GM06990 (cell line): Measurements from ENCODE around the gene CACNG7.

ENCODE experiments used
- DNase-seq: peaks from one replicate; pipeline ENCODE4 v3.0.0-alpha.2; 2011; ENCODE audit not compliant: insufficient read length; ENCODE audit errors: extremely low read depth
- H3K27me3 ChIP-seq: replicated peaks from 2 replicates; pipeline ENCODE4 v1.6.0; 2011; ENCODE audit warnings: low read length; ENCODE audit not compliant: control insufficient read depth, insufficient read depth
- H3K36me3 ChIP-seq: 2 replicates; pipeline ENCODE4 v1.5.1; 2011; ENCODE audit warnings: low read length; ENCODE audit not compliant: control insufficient read depth, insufficient read depth
- H3K4me3 ChIP-seq: replicated peaks from 2 replicates; pipeline ENCODE4 v1.5.1; 2011; ENCODE audit warnings: low read depth, mild to moderate bottlenecking, control low read depth, low read length
- CTCF ChIP-seq: IDR thresholded peaks from 2 replicates; pipeline ENCODE4 v1.5.1; 2011; ENCODE audit warnings: low read length, control low read depth, mild to moderate bottlenecking, inconsistent platforms; ENCODE audit not compliant: insufficient read depth, poor library complexity, severe bottlenecking

The CACNG7 gene

DNA sequence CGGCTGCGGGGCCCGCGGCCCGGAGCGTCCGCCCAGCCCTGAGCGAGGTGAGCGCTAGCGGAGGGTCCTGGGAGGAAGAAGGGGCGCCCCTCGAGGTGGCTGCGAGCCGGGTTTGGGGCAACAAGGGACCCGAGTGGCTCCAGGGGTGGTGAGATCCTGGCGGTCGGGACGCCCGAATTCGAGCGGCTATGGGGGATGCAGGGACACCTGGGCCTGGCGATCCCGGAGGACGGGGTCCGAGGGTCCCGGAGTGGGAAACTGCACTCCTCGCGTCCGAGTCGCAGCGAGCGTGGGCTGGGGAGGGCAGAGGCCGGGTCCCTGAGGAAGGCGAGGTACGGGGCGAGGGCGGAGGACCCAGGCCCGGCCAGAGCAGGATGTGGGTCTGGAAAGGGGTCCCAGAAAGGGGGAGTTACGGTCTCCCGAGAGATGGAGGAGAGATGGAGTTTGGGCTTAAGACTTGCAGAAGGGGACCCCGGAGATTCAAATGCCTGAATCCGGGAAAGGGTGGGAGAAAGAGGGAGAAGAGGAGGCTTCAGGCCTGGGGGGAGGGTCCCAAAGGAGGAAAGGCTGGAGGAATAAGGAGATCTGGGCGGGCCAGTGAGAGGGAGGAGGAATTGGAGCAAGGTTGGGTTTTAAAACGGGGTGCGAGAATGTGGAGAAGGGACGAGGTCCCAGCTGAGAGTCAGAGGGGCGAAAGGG, 542 bp downstream of the CACNG7 start:
- Histone ChIP-seq H3K36me3 (no peaks in the 10 kb centered on the region), H3K4me3 (no peak overlapping the region), H3K27me3 (peaks cover 5% of the 10 kb centered on the region)
- DNase-seq = no peak
- TF ChIP-seq CTCF = no peak

- no peak for DNase-seq
- no peak overlapping the region for H3K4me3 ChIP-seq
- peaks cover 5% of the 10 kb centered on the region for H3K27me3 ChIP-seq
Observed at GRCh38 chr19:53910170-53910518, 1.1 kb downstream of the CACNG7 start.

DNA sequence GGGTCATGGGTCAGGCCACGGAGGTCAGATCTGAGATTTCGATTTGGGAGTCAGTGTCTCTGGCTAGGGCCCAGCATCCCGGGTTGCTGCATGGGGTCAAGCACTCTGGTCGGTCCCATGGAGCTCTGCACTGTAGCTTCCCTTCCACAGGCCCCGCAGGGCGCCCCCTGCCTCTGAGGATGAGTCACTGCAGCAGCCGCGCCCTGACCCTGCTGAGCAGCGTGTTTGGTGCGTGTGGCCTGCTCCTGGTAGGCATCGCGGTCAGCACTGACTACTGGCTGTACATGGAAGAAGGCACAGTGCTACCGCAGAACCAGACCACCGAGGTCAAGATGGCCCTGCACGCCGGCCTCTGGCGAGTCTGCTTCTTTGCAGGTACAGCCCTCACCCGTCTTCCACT, 3.6 kb downstream of the CACNG7 start:
- TF ChIP-seq CTCF = peak; percentile 35
- Histone ChIP-seq H3K27me3 (peaks cover 5% of the 10 kb centered on the region), H3K4me3 (no peak overlapping the region), H3K36me3 (no peaks in the 10 kb centered on the region)
- no peak for DNase-seq

More at GRCh38 chr19:53910170-53910518, 1.1 kb downstream of the CACNG7 start:
- no peaks in the 10 kb centered on the region for H3K36me3 ChIP-seq
- TF ChIP-seq CTCF = no peak

DNA sequence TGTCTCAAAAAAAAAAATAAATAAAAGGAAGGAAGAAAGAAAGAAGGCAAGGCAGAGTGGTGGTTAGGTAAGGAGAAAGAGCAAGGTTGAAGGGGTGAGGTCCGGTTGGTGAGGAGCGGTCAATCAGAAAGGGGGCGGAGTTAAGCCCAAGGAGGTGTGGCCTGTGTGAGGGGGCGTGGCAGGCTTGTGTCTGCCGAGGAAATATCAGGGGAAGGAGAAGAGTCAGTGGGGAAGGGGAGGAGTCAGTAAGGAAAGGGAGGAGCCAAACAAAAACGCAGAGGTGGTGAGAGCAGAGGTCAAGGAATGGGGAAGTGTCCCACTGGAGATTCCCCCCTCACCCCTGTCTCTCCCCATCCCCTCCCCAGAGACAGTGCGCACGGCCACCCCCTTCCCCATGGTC, 5.9 kb downstream of the CACNG7 start:
- H3K27me3 ChIP-seq = no peaks in the 10 kb centered on the region
- no peak for DNase-seq
- no peak for TF ChIP-seq CTCF
- H3K4me3 ChIP-seq = no peak overlapping the region
- no peaks in the 10 kb centered on the region for H3K36me3 ChIP-seq

- no peak for TF ChIP-seq CTCF
- DNase-seq = no peak
- no peak overlapping the region for H3K4me3 ChIP-seq
- no peaks in the 10 kb centered on the region for H3K27me3 ChIP-seq
- no peaks in the 10 kb centered on the region for H3K36me3 ChIP-seq
Observed at GRCh38 chr19:53916004-53916403, 6.9 kb downstream of the CACNG7 start.

DNA sequence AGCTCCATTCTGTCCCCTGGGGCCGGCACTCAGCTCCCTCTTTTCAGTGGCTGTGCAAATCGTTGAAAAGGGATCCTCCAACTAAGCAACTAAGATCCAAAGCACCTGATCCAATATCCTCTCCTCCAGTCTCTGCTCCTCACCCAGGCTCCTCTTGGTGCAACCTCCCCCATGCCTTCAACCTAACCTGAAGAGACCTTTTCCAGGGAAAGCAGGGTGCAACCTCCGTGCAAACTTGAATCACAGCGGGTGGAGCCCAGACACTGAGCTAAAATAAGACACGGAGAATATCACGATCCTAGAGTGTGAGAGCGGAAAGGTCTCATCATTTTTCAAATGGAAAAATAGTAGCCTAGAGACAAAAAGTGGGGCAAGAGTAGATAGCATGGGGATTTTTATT, 8.3 kb downstream of the CACNG7 start:
- no peak for TF ChIP-seq CTCF
- no peaks in the 10 kb centered on the region for H3K27me3 ChIP-seq
- no peak for DNase-seq
- H3K4me3 ChIP-seq = no peak overlapping the region
- H3K36me3 ChIP-seq = no peaks in the 10 kb centered on the region
